Measurements from ENCODE around the gene ZNF32.

GRCh38 chr10:43666552-43666951, 17.9 kb upstream of the ZNF32 start:
- no peak for TF ChIP-seq EZH2 (IDR thresholded peaks at IDR 0.05; ENCODE audit: low read length, missing control alignments)
- TF ChIP-seq CTCF (conservative IDR thresholded peaks at IDR 0.05 in 1 of 2, IDR thresholded peaks at IDR 0.05 in 1 of 2; ENCODE audit: low read depth in 1 of 2, low read length in 2 of 2), result no peak
